Ovary (tissue), 9 donors: Measurements from ENCODE around the gene RBM23. TPM values are rescaled to one million over a fixed set of nuclear protein-coding genes. Genes with fewer than 3 reads are reported as not detected.
"Not testable (repeated sequence)": the region's sequence is repeated elsewhere in the genome, so short reads cannot be mapped to it uniquely, and the experiment has no call there.

Experiments
- DNase-seq, 5 donors: peaks; one replicate each; pipeline ENCODE4 v3.0.0-alpha.2; 2019 to 2020
- H3K27ac ChIP-seq, 2 donors: fragments of 200-600 bp; one replicate each; pipeline versions ENCODE4 v1.5.1 to v1.8.0; 2019 to 2022
- H3K27me3 ChIP-seq: fragments of 200-600 bp; one replicate; pipeline ENCODE4 v1.8.0; 2022
- H3K36me3 ChIP-seq: fragments of 200-600 bp; sonication (generic); one replicate; pipeline ENCODE4 v1.5.1; 2019
- H3K4me1 ChIP-seq: one replicate; pipeline ENCODE4 v1.8.1; 2013; ENCODE audit warnings: mild to moderate bottlenecking, moderate library complexity; ENCODE audit not compliant: insufficient read depth
- H3K4me3 ChIP-seq: fragments of 200-600 bp; sonication (generic); one replicate; pipeline ENCODE4 v1.5.1; 2017
- H3K9me3 ChIP-seq, 2 donors: fragments of 200-600 bp in 1 of 2; sonication (generic) in 1 of 2; one replicate each; pipeline versions ENCODE4 v1.5.1 to v1.8.1; 2013 to 2019; ENCODE audit warnings: mild to moderate bottlenecking in 1 of 2, moderate library complexity in 1 of 2
- EP300 ChIP-seq: sonication (generic); formaldehyde crosslinking; IDR thresholded peaks from one replicate; pipeline ENCODE4 v1.6.1; 2017; ENCODE audit warnings: antibody characterized with exemption
- POLR2A ChIP-seq: fragments of 450-650 bp; IDR thresholded peaks from one replicate; pipeline ENCODE4 v1.6.1; 2017; ENCODE audit warnings: antibody characterized with exemption, mild to moderate bottlenecking, moderate library complexity
- WGBS, 3 donors: extraction: QIAGEN DNeasy Blood & Tissue Kit in 1 of 3; methylation state at CpG; one replicate each; pipeline versions ENCODE4 v1.1.5 to v1.1.7; 2013 to 2017; 5-methylcytosine and 5-hydroxymethylcytosine counted together
- intact Hi-C, 4 donors: fragments of 100-400 bp; cut with DNase I; formaldehyde crosslinking; loops; one replicate each; pipeline versions ENCODE4 v1.11.0 to v1.15.1; 2022 to 2023
- polyA plus RNA-seq, 2 donors: library from polyadenylated mRNA; stranded (reverse); fragments of 200-250 nt in 1 of 2; fragments of 350-450 nt in 1 of 2; fragmentation: Illumina TruSeq in 1 of 2; extraction: RNeasy Lipid Tissue Mini Kit (QIAGEN cat#74804) in 1 of 2; gene quantifications; one replicate each; pipeline ENCODE4 v1.2.3, GENCODE V29; 2013 to 2014
- total RNA-seq, 7 donors: library from RNA; depleted of rRNA in 2 of 7; stranded (reverse); fragments of >200 nt in 2 of 7; fragmentation: NEBNext Ultra II Directional in 3 of 7; extraction: Animal tissue kit (Norgen Biotek cat#: 25700) in 3 of 7; gene quantifications; one replicate each; pipeline versions ENCODE4 v1.1.0 to v1.2.4, GENCODE V29; 2016 to 2023
- TF ChIP-seq, protein P1 (sequence below), 3 donors: fragments of 450-650 bp in 2 of 3; fragments of 200-600 bp in 1 of 3; IDR thresholded peaks; one replicate each; pipeline versions ENCODE4 v1.5.1 to v1.8.0; 2016 to 2022; ENCODE audit warnings: antibody characterized with exemption in 3 of 3, mild to moderate bottlenecking in 1 of 3
- donor health status: DM: no; HTN: no; CAD: no; lungs with moderate emphysema.
- donor health status: DM: no; HTN: no; CAD: no.
- donor health status: Bipolar disorder and iron deficiency.
- donor health status: DM: yes; HTN: yes; CAD: no.
- donor health status: DM: no; HTN: no; CAD: no.
- donor health status: DM: yes; HTN: yes; CAD: no.

The RBM23 gene
- total and polyA plus RNA-seq, 9 donors = 57.0 to 244 (median 105) TPM

DNA sequence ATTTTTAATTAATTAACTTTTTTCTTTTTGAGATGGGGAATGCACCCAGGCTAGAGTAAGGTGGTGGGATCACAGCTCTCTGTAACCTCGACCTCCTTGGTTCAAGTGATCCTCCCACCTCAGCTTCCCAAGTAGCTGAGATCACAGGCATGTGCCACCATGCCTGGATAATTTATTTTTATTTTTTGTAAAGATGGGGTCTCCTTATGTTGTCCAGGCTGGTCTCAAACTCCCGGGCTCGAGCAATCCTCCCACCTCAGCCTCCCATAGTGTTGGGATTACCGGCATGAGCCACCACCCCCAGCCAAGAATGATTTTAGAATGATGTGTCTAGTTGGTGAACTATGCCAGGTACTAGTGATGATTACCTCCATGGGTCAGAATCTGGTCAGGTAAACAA lies 54.0 kb downstream of the RBM23 start:
- DNase-seq = no peak
- Histone ChIP-seq H3K27ac (no peak overlapping the region), H3K4me3 (no peak overlapping the region), H3K27me3 (no peaks in the 10 kb centered on the region), H3K4me1 (no peaks in the 10 kb centered on the region), H3K36me3 (no peaks in the 10 kb centered on the region), H3K9me3 (no peaks in the 10 kb centered on the region)
- 78 to 87% (median 85%) methylated on average over 4 of the region's 4 CpGs for WGBS, 3 donors
- TF ChIP-seq POLR2A = no peak
- TF ChIP-seq, protein P1, sequence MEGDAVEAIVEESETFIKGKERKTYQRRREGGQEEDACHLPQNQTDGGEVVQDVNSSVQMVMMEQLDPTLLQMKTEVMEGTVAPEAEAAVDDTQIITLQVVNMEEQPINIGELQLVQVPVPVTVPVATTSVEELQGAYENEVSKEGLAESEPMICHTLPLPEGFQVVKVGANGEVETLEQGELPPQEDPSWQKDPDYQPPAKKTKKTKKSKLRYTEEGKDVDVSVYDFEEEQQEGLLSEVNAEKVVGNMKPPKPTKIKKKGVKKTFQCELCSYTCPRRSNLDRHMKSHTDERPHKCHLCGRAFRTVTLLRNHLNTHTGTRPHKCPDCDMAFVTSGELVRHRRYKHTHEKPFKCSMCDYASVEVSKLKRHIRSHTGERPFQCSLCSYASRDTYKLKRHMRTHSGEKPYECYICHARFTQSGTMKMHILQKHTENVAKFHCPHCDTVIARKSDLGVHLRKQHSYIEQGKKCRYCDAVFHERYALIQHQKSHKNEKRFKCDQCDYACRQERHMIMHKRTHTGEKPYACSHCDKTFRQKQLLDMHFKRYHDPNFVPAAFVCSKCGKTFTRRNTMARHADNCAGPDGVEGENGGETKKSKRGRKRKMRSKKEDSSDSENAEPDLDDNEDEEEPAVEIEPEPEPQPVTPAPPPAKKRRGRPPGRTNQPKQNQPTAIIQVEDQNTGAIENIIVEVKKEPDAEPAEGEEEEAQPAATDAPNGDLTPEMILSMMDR (IDR thresholded peaks at IDR 0.05) = no peak
- no peak for TF ChIP-seq EP300
- intact Hi-C loops = no loop called here

DNA sequence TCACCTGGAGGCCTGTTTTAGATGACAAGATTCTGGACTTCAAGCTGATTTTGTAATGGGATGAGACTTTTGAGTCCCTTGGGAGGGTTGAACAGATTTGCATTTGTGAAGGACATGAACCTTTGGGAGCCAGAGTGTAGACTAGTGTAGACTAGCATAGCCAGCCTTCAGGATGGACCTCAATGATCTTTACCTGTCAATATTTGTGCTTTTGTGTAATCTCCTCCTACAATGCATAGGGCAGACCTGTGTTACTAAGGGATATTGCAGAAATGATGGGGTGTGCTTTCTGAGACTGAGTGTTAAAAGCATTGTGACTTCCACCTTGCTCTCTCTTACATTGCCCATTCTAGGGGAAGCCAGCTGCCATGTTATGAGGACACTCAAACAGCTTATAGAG lies 57.3 kb downstream of the RBM23 start:
- Histone ChIP-seq H3K27ac (no peak overlapping the region), H3K27me3 (no peaks in the 10 kb centered on the region), H3K9me3 (no peaks in the 10 kb centered on the region), H3K4me3 (no peak overlapping the region), H3K4me1 (no peaks in the 10 kb centered on the region), H3K36me3 (no peaks in the 10 kb centered on the region)
- no peak for DNase-seq
- intact Hi-C loops = no loop called here
- no peak for TF ChIP-seq EP300
- no peak for TF ChIP-seq POLR2A
- TF ChIP-seq, protein P1 (IDR thresholded peaks at IDR 0.05) = no peak

DNA sequence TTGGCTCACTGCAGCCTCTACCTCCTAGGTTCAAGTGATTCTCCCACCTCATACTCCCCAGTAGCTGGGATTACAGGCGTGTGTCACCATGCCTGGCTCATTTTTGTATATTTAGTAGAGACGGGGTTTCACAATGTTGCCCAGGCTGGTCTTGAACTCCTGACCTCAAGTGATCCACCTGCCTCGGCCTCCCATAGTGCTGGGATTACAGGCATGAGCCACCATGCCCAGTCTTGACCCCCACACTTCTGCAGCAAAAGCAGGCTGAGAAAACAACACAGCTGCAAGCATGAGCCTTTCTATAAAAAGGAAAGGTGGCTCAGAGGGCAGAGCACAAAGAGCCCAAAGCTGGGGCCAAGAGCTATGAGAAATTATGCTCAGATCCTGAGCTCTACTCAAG lies 58.6 kb downstream of the RBM23 start:
- H3K27ac ChIP-seq, H3K36me3 ChIP-seq, intact Hi-C loops, H3K4me3 ChIP-seq, H3K27me3 ChIP-seq, H3K9me3 ChIP-seq, H3K4me1 ChIP-seq: not testable (repeated sequence)
- peak in 1 of 5 donors; percentile 21 for DNase-seq
- 59 to 80% (median 80%) methylated on average over 3 of the region's 3 CpGs for WGBS, 3 donors

DNA sequence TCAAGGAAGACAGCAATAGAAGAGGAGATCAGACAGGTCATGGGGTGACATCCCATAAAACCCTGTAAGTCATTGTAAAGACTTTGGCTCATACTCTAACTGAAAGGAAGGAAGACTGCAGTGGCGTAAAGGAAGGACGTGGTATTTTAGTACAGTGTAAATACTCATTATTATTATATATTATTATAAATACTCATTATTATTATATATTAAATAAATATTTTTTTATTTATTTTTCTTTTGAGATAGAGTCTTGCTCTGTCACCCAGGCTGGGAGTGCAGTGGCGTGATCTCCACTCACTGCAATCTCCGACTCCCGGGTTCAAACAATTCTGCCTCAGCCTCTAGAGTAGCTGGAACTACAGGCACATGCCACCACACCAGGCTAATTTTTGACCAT lies 62.5 kb downstream of the RBM23 start:
- TF ChIP-seq, protein P1 (IDR thresholded peaks at IDR 0.05) = no peak
- TF ChIP-seq POLR2A = no peak
- TF ChIP-seq EP300 = no peak
- H3K27ac ChIP-seq = no peak overlapping the region
- no peaks in the 10 kb centered on the region for H3K9me3 ChIP-seq
- H3K4me3 ChIP-seq = no peak overlapping the region
- peaks cover 3% of the 10 kb centered on the region for H3K4me1 ChIP-seq
- intact Hi-C loops = loop anchor here in 1 of 4 donors (5.0 to 10.0 kb wide), 2 partner anchors 34 to 292 kb away; no protein-coding TSS in a partner anchor
- H3K27me3 ChIP-seq = no peaks in the 10 kb centered on the region
- WGBS, 3 donors = 96 to 98% (median 97%) methylated on average over 5 of the region's 5 CpGs
- no peak for DNase-seq
- no peaks in the 10 kb centered on the region for H3K36me3 ChIP-seq

DNA sequence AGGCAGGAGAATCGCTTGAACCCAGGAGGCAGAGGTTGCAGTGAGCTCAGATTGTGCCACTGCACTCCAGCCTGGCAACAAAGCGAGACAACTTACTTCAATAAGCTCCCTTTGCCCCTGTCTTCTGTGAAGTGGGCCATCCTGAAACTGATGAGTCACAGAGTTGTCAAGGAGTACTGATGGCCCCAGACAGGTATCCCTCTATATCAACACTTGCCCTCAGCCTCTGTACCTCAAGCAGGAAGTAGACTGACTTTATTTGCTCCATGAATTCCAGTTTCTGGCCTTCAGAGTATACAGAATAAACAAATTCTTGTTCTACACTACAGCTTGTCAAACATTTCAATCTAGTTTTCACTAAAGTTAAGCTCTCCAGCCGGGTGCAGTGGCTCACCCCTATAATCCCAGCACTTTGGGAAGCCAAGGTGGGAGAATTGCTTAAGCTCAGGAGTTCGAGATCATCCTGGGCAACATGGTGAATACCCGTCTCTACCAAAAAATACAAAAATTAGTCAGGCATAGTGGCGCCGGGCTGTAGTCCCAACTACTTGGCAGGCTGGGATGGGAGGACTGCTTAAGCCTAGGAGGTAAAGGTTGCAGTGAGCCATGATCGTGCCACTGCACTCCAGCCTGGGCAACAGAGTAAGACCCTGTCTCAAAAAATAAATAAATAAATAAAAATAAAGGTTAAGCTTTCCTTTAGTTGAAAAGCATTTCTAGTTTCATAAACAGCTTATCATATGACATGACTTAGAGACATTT lies 63.8 kb downstream of the RBM23 start:
- no peak overlapping the region for H3K4me3 ChIP-seq
- intact Hi-C loops = loop anchor here in 1 of 4 donors (5.0 to 10.0 kb wide), 2 partner anchors 33 to 290 kb away; no protein-coding TSS in a partner anchor
- no peak for DNase-seq
- peaks cover 13% of the 10 kb centered on the region for H3K4me1 ChIP-seq
- no peak overlapping the region for H3K27ac ChIP-seq
- H3K9me3 ChIP-seq = no peaks in the 10 kb centered on the region
- no peaks in the 10 kb centered on the region for H3K27me3 ChIP-seq
- 94 to 96% (median 95%) methylated on average over 8 of the region's 8 CpGs for WGBS, 3 donors
- no peaks in the 10 kb centered on the region for H3K36me3 ChIP-seq
- TF ChIP-seq, protein P1 (IDR thresholded peaks at IDR 0.05) = no peak

DNA sequence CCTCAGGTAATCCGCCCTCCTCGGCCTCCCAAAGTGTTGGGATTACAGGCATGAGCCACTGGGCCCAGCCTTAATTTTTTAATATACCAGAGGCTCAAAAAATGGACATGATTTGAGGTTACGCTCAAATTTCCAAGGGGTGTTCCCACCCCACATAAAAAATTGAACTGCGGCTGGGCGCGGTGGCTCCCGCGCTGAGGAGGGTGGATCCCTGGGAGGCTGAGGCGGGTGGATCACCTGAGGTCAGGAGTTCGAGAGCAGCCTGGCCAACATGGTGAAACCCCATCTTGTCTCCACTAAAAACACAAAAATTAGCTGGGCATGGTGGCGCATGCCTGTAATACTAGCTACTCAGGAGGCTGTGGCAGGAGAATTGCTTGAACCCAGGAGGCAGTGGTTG lies 64.7 kb downstream of the RBM23 start:
- intact Hi-C loops = loop anchor here in 1 of 4 donors (10.0 kb wide), 1 partner anchor 289 kb away; no protein-coding TSS in a partner anchor

More for the DNA sequence above, 64.7 kb downstream of the RBM23 start:
- WGBS, 3 donors = 96 to 97% (median 97%) methylated on average over 11 of the region's 11 CpGs
- H3K9me3 ChIP-seq, H3K36me3 ChIP-seq, H3K27me3 ChIP-seq, DNase-seq, H3K4me3 ChIP-seq, H3K27ac ChIP-seq: not testable (repeated sequence)
- H3K4me1 ChIP-seq = peaks cover 19% of the 10 kb centered on the region
